H1 (cell line): Measurements from ENCODE around the gene TOB1. TPM values are rescaled to one million over a fixed set of nuclear protein-coding genes. Genes with fewer than 3 reads are reported as not detected.

Source experiments
- CTCF ChIA-PET: fragments of 300-600 bp; sonication (Branson Sonifier 250); formaldehyde crosslinking; loops from one replicate; lab custom pipeline; 2021; ENCODE audit not compliant: partially characterized antibody; lab: Charles Lee
- POLR2A ChIA-PET: fragments of 300-600 bp; sonication (Branson Sonifier 250); formaldehyde crosslinking; loops from one replicate; lab custom pipeline; 2021; ENCODE audit warnings: inconsistent platforms; ENCODE audit not compliant: partially characterized antibody; lab: Charles Lee
- DNase-seq, 2 experiments: peaks; one replicate each; pipeline versions ENCODE4 v3.0.0 to v3.0.0-alpha.2; 2010 to 2022; ENCODE audit warnings: low spot score in 2 of 2, low read depth in 1 of 2, mixed read lengths in 1 of 2
- FAIRE-seq: peaks from 2 replicates; lab custom pipeline; 2011; peaks lifted over from hg19 to GRCh38; lab: Jason Lieb, UNC
- H2AFZ ChIP-seq: 2 replicates; pipeline ENCODE4 v1.8.1; 2012; ENCODE audit warnings: low read length, inconsistent platforms
- H2AK5ac ChIP-seq: 2 replicates; pipeline ENCODE4 v1.6.1; 2013; ENCODE audit warnings: low read depth, low read length
- H2BK120ac ChIP-seq: replicated peaks from 2 replicates; pipeline ENCODE3; 2013; ENCODE audit warnings: low read depth, low read length, inconsistent platforms
- H2BK12ac ChIP-seq: 2 replicates; pipeline ENCODE4 v1.6.1; 2013; ENCODE audit warnings: low read depth, low read length
- H2BK15ac ChIP-seq: 2 replicates; pipeline ENCODE4 v1.6.1; 2013; ENCODE audit warnings: low read length
- H2BK20ac ChIP-seq: 2 replicates; pipeline ENCODE4 v1.6.1; 2013; ENCODE audit warnings: low read length
- H2BK5ac ChIP-seq: 2 replicates; pipeline ENCODE4 v1.6.1; 2013; ENCODE audit warnings: low read depth, low read length
- H3K14ac ChIP-seq: 2 replicates; pipeline ENCODE4 v1.6.1; 2013; ENCODE audit warnings: inconsistent platforms; ENCODE audit not compliant: insufficient read length
- H3K18ac ChIP-seq: 2 replicates; pipeline ENCODE4 v1.6.1; 2013; ENCODE audit warnings: low read length; ENCODE audit errors: extremely low read depth
- H3K23ac ChIP-seq: 2 replicates; pipeline ENCODE4 v1.6.1; 2013; ENCODE audit warnings: inconsistent platforms; ENCODE audit not compliant: insufficient read length
- H3K23me2 ChIP-seq: 2 replicates; pipeline ENCODE4 v1.6.1; 2013; ENCODE audit warnings: low read depth, low read length
- H3K27ac ChIP-seq: 2 replicates; pipeline ENCODE4 v1.6.1; 2011; ENCODE audit warnings: low read depth, low read length, inconsistent platforms
- H3K27me3 ChIP-seq, 4 experiments: replicated peaks in 1 of 4; 1 replicate in 1 of 4; 2 replicates in 3 of 4; pipeline versions ENCODE4 v1.6.1 to v1.8.1; 2011 to 2013; ENCODE audit warnings: low read length in 3 of 4, mild to moderate bottlenecking in 3 of 4, inconsistent platforms in 2 of 4, mixed read lengths in 2 of 4, moderate library complexity in 1 of 4; ENCODE audit not compliant: control insufficient read depth in 3 of 4, insufficient read depth in 3 of 4; ENCODE audit errors: extremely low read depth in 1 of 4
- H3K36me3 ChIP-seq, 4 experiments: 2 replicates each; pipeline versions ENCODE4 v1.6.1 to v1.8.1; 2011 to 2013; ENCODE audit warnings: mild to moderate bottlenecking in 4 of 4, low read length in 3 of 4, moderate library complexity in 2 of 4, control low read depth in 1 of 4, inconsistent platforms in 1 of 4; ENCODE audit not compliant: insufficient read depth in 4 of 4, control insufficient read depth in 2 of 4
- H3K4ac ChIP-seq: replicated peaks from 2 replicates; pipeline ENCODE3; 2013; ENCODE audit warnings: low read length, low read depth, mixed read lengths, inconsistent platforms; ENCODE audit not compliant: insufficient read length
- H3K4me1 ChIP-seq, 4 experiments: replicated peaks in 1 of 4; 1 replicate in 1 of 4; 2 replicates in 3 of 4; pipeline versions ENCODE4 v1.6.1 to v1.8.1; 2011 to 2013; ENCODE audit warnings: low read length in 3 of 4, inconsistent platforms in 2 of 4, mixed read lengths in 1 of 4; ENCODE audit not compliant: insufficient read depth in 4 of 4, control insufficient read depth in 3 of 4
- H3K4me2 ChIP-seq, 2 experiments: 2 replicates each; pipeline versions ENCODE4 v1.6.1 to v1.8.1; 2011 to 2013; ENCODE audit warnings: low read depth in 2 of 2, low read length in 2 of 2, control low read depth in 1 of 2, inconsistent platforms in 1 of 2, mild to moderate bottlenecking in 1 of 2; ENCODE audit not compliant: insufficient read depth in 1 of 2
- H3K4me3 ChIP-seq, 4 experiments: fragments of 200-600, 300-600 bp in 1 of 4; sonication (generic), shearing (Covaris generic), sonication (Bioruptor Twin) in 1 of 4; 2 replicates each; pipeline versions ENCODE4 v1.5.1 to v1.8.1; 2011 to 2016; ENCODE audit warnings: low read length in 4 of 4, low read depth in 3 of 4, control low read depth in 2 of 4, inconsistent platforms in 2 of 4, mild to moderate bottlenecking in 2 of 4, mixed read lengths in 1 of 4, moderate library complexity in 1 of 4; ENCODE audit not compliant: insufficient read depth in 2 of 4; ENCODE audit errors: extremely low read depth in 1 of 4
- H3K56ac ChIP-seq: replicated peaks from 2 replicates; pipeline ENCODE3; 2013; ENCODE audit warnings: low read depth, mild to moderate bottlenecking, mixed read lengths, low read length, inconsistent platforms; ENCODE audit not compliant: insufficient read length
- H3K79me1 ChIP-seq: 2 replicates; pipeline ENCODE4 v1.6.1; 2013; ENCODE audit warnings: low read depth, low read length, control low read depth
- H3K79me2 ChIP-seq, 2 experiments: 2 replicates each; pipeline versions ENCODE4 v1.6.1 to v1.8.1; 2012 to 2013; ENCODE audit warnings: low read length in 2 of 2, mild to moderate bottlenecking in 2 of 2, inconsistent platforms in 1 of 2; ENCODE audit not compliant: insufficient read depth in 2 of 2, control insufficient read depth in 1 of 2
- H3K9ac ChIP-seq, 4 experiments: replicated peaks in 1 of 4; 1 replicate in 1 of 4; 2 replicates in 3 of 4; pipeline versions ENCODE4 v1.6.1 to v1.8.1; 2011 to 2013; ENCODE audit warnings: low read depth in 3 of 4, low read length in 3 of 4, control low read depth in 2 of 4, mild to moderate bottlenecking in 2 of 4, moderate library complexity in 2 of 4, inconsistent platforms in 1 of 4; ENCODE audit errors: extremely low read depth in 1 of 4
- H3K9me3 ChIP-seq, 2 experiments: 2 replicates each; pipeline versions ENCODE4 v1.6.1 to v1.8.1; 2012 to 2013; ENCODE audit warnings: mild to moderate bottlenecking in 2 of 2, moderate library complexity in 2 of 2, control low read depth in 1 of 2, inconsistent platforms in 1 of 2, low read depth in 1 of 2, low read length in 1 of 2, mixed read lengths in 1 of 2; ENCODE audit not compliant: insufficient read depth in 2 of 2
- H4K20me1 ChIP-seq, 2 experiments: replicated peaks in 1 of 2; 2 replicates each; pipeline versions ENCODE3 to v1.8.1; 2011 to 2013; ENCODE audit warnings: inconsistent platforms in 2 of 2, low read length in 2 of 2, mild to moderate bottlenecking in 1 of 2; ENCODE audit not compliant: insufficient read depth in 2 of 2, control insufficient read depth in 1 of 2
- H4K5ac ChIP-seq: 2 replicates; pipeline ENCODE4 v1.6.1; 2013; ENCODE audit warnings: low read length, low read depth, mixed read lengths, inconsistent platforms; ENCODE audit not compliant: insufficient read length
- H4K8ac ChIP-seq: 2 replicates; pipeline ENCODE4 v1.8.0; 2013; ENCODE audit warnings: mild to moderate bottlenecking, moderate library complexity, low read length, inconsistent platforms; ENCODE audit not compliant: insufficient read depth; ENCODE audit errors: extremely low read depth
- H4K91ac ChIP-seq: replicated peaks from 2 replicates; pipeline ENCODE3; 2013; ENCODE audit warnings: low read length, mixed read lengths, inconsistent platforms; ENCODE audit not compliant: insufficient read length
- ASH2L ChIP-seq: fragments of 200-600, 300-600 bp; sonication (generic); IDR thresholded peaks from one replicate; pipeline ENCODE4 v1.7.1; 2017; ENCODE audit warnings: low read length
- CEBPB ChIP-seq: IDR thresholded peaks from 2 replicates; pipeline ENCODE4 v1.6.1; 2012; ENCODE audit warnings: low read depth, low read length
- EZH2 ChIP-seq: fragments of 200-600 bp; sonication (generic); IDR thresholded peaks from 2 replicates; pipeline ENCODE4 v1.7.1; 2012; ENCODE audit warnings: low read depth, mild to moderate bottlenecking, moderate library complexity, low read length, inconsistent platforms; ENCODE audit not compliant: severe bottlenecking
- HDAC2 ChIP-seq, 2 experiments: fragments of 300-600 bp in 1 of 2; sonication (generic) in 1 of 2; IDR thresholded peaks; 2 replicates each; pipeline ENCODE4 v1.6.1; 2011 to 2012; ENCODE audit warnings: low read depth in 2 of 2, low read length in 2 of 2, mild to moderate bottlenecking in 2 of 2, moderate library complexity in 2 of 2, borderline replicate concordance in 1 of 2, inconsistent platforms in 1 of 2
- JUN ChIP-seq: IDR thresholded peaks from 2 replicates; pipeline ENCODE4 v1.6.1; 2011; ENCODE audit warnings: low read depth, mild to moderate bottlenecking, improper control_type of control experiment, low read length
- KDM1A ChIP-seq: fragments of 200-600, 300-600 bp; sonication (generic); IDR thresholded peaks from 2 replicates; pipeline ENCODE4 v1.7.1; 2016; ENCODE audit warnings: mild to moderate bottlenecking, low read length, borderline replicate concordance
- TEAD4 ChIP-seq: IDR thresholded peaks from 2 replicates; pipeline ENCODE4 v1.6.1; 2012; ENCODE audit warnings: low read depth, low read length, inconsistent platforms, mixed read lengths
- WGBS, 2 experiments: shearing (Covaris generic) in 1 of 2; methylation state at CpG; one replicate each; pipeline versions ENCODE4 v1.1.6 to v1.1.7; 2013 to 2015; ENCODE audit warnings: low lambda C conversion rate in 2 of 2, mixed read lengths in 2 of 2, inconsistent platforms in 1 of 2, low coverage in 1 of 2, missing lambda C conversion rate in 1 of 2; ENCODE audit not compliant: insufficient replicate concordance in 2 of 2, insufficient coverage in 1 of 2, insufficient read length in 1 of 2; ENCODE audit errors: extremely low coverage in 1 of 2, missing lambda C conversion rate in 1 of 2; 5-methylcytosine and 5-hydroxymethylcytosine counted together
- polyA plus RNA-seq, 7 experiments: library from polyadenylated mRNA; depleted of rRNA in 3 of 7; stranded (reverse) in 5 of 7; unstranded in 2 of 7; fragments of >200 nt in 5 of 7; fragments of 200-250 nt in 2 of 7; gene quantifications; 1 replicate in 5 of 7; 2 replicates in 1 of 7; 4 replicates in 1 of 7; pipeline versions ENCODE4 v1.2.1 to v1.2.3, GENCODE V29; 2011 to 2013; ENCODE audit warnings: missing spikeins in 2 of 7, mixed read lengths in 2 of 7
- total RNA-seq: library from RNA; stranded (reverse); fragmentation: NEBNext Ultra II Directional; extraction: Animal tissue kit (Norgen Biotek cat#: 25700); gene quantifications from 2 replicates; pipeline ENCODE4 v1.2.1, GENCODE V29; 2021
- TF ChIP-seq, protein P1 (sequence below): IDR thresholded peaks from 2 replicates; pipeline ENCODE4 v1.6.1; 2012; ENCODE audit warnings: inconsistent platforms
- TF ChIP-seq, protein P2 (sequence below): IDR thresholded peaks from 2 replicates; pipeline ENCODE4 v1.6.1; 2012; ENCODE audit warnings: inconsistent platforms

TOB1 gene
- total and polyA plus RNA-seq, 2 of the 8 experiments (the other 6 are each of a cell fraction or from before 2014, with no cell fraction given) = 14.4 to 20.8 TPM

DNA sequence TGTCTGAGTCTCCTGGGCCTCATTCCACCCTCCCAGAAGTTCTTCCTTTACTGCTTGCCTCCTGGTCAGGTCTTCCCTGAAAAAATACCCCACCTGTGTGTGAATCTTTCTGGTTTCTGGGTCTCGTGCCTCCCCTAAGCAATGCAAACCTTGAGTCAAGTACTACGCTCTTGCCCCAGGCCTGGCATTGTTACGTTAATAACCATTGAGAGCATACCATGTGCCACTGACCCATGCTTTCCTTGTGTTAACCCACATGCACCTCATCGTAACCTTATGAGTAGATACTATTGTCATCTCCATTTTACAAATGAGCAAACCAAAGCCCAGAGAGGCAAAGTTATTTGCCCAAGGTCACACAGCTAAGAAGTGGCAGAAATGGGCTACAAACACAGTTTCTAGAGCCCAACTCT, 25.4 kb upstream of the TOB1 start:
- WGBS, 2 experiments = 56% methylated on average over 4 of the region's 4 CpGs; no CpG with 5 or more reads in 1 of the 2 experiments
- peak overlapping the region; percentile 15; the same call in 1 of the 2 replicates for H3K18ac ChIP-seq
- no peak overlapping the region for H3K23ac ChIP-seq
- no peaks in the 10 kb centered on the region for H3K36me3 ChIP-seq
- H4K91ac ChIP-seq = no peak overlapping the region
- H3K4me2 ChIP-seq = peak overlapping the region in 1 of 2 experiments; percentile 11; a peak in 1 of 4 replicates
- H3K4ac ChIP-seq = no peak overlapping the region
- no peak overlapping the region for H4K5ac ChIP-seq
- no peaks in the 10 kb centered on the region for H3K23me2 ChIP-seq
- no peaks in the 10 kb centered on the region for H4K20me1 ChIP-seq
- no peak for FAIRE-seq
- CTCF ChIA-PET = interaction anchor here (0.9 to 3.3 kb wide), 3 partner anchors 9 to 18 kb away, joined by 3 to 13 read pairs (median 3); no protein-coding TSS in a partner anchor
- H3K9me3 ChIP-seq = no peaks in the 10 kb centered on the region
- no peak overlapping the region for H3K56ac ChIP-seq
- DNase-seq = no peak
- H2BK120ac ChIP-seq = no peak overlapping the region
- H3K79me2 ChIP-seq = no peaks in the 10 kb centered on the region
- peaks cover 8 to 25% (median 16%) of the 10 kb centered on the region in 4 experiments for H3K4me1 ChIP-seq
- H2BK12ac ChIP-seq = 0 out of 2 replicates have a peak overlapping the region, but pooled peaks have one; percentile 9
- peak overlapping the region; percentile 9; the same call in 1 of the 2 replicates for H2BK5ac ChIP-seq
- H2AFZ ChIP-seq = peak overlapping the region; percentile 89
- H3K79me1 ChIP-seq = no peaks in the 10 kb centered on the region
- H3K14ac ChIP-seq = no peak overlapping the region
- peak overlapping the region; percentile 51; the same call in 1 of the 2 replicates for H2BK20ac ChIP-seq
- 0 out of 7 replicates have a peak overlapping the region, but pooled peaks of 1 of the 4 experiments have one; percentile 0 for H3K9ac ChIP-seq
- no peak overlapping the region for H2AK5ac ChIP-seq
- no peaks in the 10 kb centered on the region for H3K27me3 ChIP-seq
- POLR2A ChIA-PET = interaction anchor here (0.7 to 2.6 kb wide), 5 partner anchors 13 to 26 kb away, joined by 3 to 18 read pairs (median 3); partner anchors contain the start of gene TOB1
- TF ChIP-seq EZH2 (no peak), ASH2L (peak; percentile 29), TEAD4 (0 out of 2 replicates have a peak, but pooled peaks have one; percentile 5), HDAC2 (IDR thresholded peaks at IDR 0.05; ENCODE audit: borderline replicate concordance in 1 of 2, low read depth in 2 of 2, low read length in 2 of 2) (peak in 1 of 2 experiments; percentile 59; a peak in 1 of 4 replicates), JUN (no peak), CEBPB (no peak), KDM1A (peak; percentile 88)
- TF ChIP-seq, protein P1, sequence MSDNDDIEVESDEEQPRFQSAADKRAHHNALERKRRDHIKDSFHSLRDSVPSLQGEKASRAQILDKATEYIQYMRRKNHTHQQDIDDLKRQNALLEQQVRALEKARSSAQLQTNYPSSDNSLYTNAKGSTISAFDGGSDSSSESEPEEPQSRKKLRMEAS = peak; percentile 93
- TF ChIP-seq, protein P2, sequence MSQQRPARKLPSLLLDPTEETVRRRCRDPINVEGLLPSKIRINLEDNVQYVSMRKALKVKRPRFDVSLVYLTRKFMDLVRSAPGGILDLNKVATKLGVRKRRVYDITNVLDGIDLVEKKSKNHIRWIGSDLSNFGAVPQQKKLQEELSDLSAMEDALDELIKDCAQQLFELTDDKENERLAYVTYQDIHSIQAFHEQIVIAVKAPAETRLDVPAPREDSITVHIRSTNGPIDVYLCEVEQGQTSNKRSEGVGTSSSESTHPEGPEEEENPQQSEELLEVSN = peak; percentile 69; the same call in 1 of the 2 replicates
- H3K4me3 ChIP-seq = no peak overlapping the region
- no peak overlapping the region for H4K8ac ChIP-seq
- H2BK15ac ChIP-seq = no peak overlapping the region
- H3K27ac ChIP-seq = no peak overlapping the region
